ENCODE results near the gene SOX14.

Gene SOX14

DNA sequence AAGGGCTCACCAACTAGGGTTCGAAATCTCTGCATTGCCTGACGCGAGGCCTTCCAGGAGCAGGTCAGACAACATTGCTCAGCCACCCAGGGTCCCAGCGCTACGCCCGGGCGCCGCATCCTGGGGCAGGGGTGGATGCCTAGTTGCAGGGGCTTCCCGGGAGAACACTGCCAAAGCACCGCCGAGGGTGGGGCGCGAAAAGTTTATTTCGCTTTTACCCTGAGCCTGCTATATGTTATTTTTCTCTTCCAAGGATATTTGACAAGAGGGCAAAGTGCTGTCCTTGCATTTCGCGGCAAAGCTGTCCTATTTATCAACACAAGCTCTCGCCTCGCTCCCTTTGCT, 549 bp upstream of the SOX14 start:
- Mint-ChIP-seq H3K9me3 (no peaks in the 10 kb centered on the region), H3K4me3 (no peak overlapping the region), H3K36me3 (ENCODE audit: insufficient read depth) (no peaks in the 10 kb centered on the region), H3K4me1 (peaks cover 4% of the 10 kb centered on the region), H3K27me3 (peaks cover 91% of the 10 kb centered on the region), H3K27ac (ENCODE audit: low read depth) (no peak overlapping the region)
- no peak for DNase-seq (ENCODE audit: low spot score in 2 of 2)
- no peak for ATAC-seq (replicated peaks; ENCODE audit: extremely low read depth, poor library complexity, severe bottlenecking)

DNA sequence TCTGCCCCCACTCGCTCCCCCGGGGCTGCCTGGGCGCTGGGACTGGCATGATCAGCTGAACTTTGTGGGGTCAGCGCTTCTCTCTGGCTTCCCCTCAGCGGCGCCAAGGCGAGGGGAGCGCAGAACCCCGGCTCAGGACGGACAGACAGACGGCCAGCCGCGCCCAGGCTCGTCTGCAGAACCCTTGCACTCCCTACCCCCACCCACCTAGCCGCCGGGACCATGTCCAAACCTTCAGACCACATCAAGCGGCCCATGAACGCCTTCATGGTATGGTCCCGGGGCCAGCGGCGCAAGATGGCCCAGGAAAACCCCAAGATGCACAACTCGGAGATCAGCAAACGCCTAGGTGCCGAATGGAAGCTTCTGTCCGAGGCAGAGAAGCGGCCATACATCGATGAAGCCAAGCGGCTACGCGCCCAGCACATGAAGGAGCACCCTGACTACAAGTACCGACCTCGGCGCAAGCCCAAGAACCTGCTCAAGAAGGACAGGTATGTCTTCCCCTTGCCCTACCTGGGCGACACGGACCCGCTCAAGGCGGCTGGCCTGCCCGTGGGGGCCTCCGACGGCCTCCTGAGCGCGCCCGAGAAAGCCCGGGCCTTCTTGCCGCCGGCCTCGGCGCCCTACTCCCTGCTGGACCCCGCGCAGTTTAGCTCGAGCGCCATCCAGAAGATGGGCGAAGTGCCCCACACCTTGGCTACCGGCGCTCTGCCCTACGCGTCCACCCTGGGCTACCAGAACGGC, 621 bp downstream of the SOX14 start:
- no peak for ATAC-seq (replicated peaks; ENCODE audit: extremely low read depth, poor library complexity, severe bottlenecking)

DNA sequence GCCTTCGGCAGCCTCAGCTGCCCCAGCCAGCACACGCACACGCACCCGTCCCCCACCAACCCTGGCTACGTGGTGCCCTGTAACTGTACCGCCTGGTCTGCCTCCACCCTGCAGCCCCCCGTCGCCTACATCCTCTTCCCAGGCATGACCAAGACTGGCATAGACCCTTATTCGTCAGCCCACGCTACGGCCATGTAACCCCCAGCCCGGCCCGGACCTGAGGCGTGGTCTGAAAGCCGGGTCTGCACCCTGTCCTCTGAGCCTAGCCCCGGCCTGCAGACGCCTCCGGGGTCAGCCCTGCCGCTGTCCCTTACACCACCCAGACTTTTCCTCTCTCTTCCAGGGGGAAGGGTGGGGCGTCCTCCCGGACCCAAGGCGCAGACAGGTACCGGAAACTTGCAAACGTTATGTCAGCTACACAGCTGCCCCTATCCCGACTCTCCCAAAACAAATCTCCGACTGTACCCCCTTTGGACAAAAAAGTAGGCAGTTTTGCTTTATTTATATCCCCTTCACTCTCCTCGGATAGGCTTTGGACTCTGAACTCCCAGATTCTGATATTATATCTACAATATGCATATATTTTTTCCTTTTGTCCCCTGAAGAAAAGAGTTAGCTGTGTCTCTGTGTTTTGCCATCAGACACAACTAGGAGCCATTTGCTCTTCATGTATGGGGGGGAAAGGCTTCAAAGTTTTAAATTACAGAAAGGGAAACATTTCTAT, 1.4 kb downstream of the SOX14 start:
- H3K4me1 Mint-ChIP-seq, result peaks cover 4% of the 10 kb centered on the region
- H3K4me3 Mint-ChIP-seq, result no peak overlapping the region
- no peaks in the 10 kb centered on the region for H3K9me3 Mint-ChIP-seq
- ATAC-seq (replicated peaks; ENCODE audit: extremely low read depth, poor library complexity, severe bottlenecking) (no peak), DNase-seq (ENCODE audit: low spot score in 2 of 2) (no peak)
- H3K27me3 Mint-ChIP-seq, result peaks cover 95% of the 10 kb centered on the region
- no peaks in the 10 kb centered on the region for H3K36me3 Mint-ChIP-seq (ENCODE audit: insufficient read depth)
- H3K27ac Mint-ChIP-seq (ENCODE audit: low read depth), result peak overlapping the region; percentile 65

More for the DNA sequence above, 621 bp downstream of the SOX14 start:
- H3K36me3 Mint-ChIP-seq (ENCODE audit: insufficient read depth), result no peaks in the 10 kb centered on the region
- no peak overlapping the region for H3K27ac Mint-ChIP-seq (ENCODE audit: low read depth)
- H3K27me3 Mint-ChIP-seq, result peaks cover 97% of the 10 kb centered on the region
- H3K4me1 Mint-ChIP-seq, result peaks cover 4% of the 10 kb centered on the region
- H3K4me3 Mint-ChIP-seq, result no peak overlapping the region
- H3K9me3 Mint-ChIP-seq, result no peaks in the 10 kb centered on the region
- DNase-seq (ENCODE audit: low spot score in 2 of 2), result no peak

DNA sequence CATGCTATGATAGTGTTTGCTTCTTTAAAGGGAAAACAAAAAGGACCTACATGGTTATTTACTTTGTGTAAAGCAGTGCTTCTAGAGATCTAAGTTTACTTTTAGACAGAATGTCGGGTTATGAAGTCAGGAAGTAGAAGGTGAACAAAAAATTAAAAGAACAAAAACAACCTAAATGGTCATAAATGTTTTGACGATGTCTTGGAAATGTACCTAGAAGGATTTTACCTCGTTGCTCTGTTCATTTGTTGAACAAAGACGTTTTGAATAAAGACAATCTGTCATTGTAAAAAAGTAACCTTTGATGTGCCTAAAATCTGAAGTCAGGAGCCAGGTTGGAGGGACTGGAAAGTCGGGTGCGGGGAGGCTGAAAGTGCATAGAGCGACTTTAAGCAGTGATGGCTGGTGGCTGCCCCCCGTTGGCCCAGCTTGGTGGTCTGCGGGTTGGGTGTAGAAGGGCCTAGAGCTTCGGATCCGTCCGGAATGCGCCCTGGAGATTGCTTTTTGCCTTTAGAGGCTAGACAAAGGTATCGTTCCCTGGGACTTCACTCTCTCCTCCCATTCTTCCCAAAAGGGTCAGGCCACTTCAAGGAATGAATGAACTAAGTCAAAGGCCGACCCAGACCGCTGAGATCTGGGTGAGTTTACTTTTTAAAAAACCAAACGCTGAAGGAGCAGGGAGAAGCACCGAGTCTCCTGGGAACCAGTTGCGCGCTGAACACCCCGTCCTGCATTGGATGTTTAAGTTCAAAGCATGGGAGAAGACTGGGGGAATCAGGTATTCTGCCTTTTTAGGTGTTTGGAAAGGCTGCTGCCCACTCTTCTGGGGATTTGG, 2.1 kb downstream of the SOX14 start:
- Mint-ChIP-seq H3K4me3 (no peak overlapping the region), H3K36me3 (ENCODE audit: insufficient read depth) (no peaks in the 10 kb centered on the region), H3K4me1 (peaks cover 4% of the 10 kb centered on the region), H3K27ac (ENCODE audit: low read depth) (no peak overlapping the region), H3K9me3 (no peaks in the 10 kb centered on the region), H3K27me3 (peaks cover 88% of the 10 kb centered on the region)
- no peak for ATAC-seq (replicated peaks; ENCODE audit: extremely low read depth, poor library complexity, severe bottlenecking)
- DNase-seq (ENCODE audit: low spot score in 2 of 2), result no peak

DNA sequence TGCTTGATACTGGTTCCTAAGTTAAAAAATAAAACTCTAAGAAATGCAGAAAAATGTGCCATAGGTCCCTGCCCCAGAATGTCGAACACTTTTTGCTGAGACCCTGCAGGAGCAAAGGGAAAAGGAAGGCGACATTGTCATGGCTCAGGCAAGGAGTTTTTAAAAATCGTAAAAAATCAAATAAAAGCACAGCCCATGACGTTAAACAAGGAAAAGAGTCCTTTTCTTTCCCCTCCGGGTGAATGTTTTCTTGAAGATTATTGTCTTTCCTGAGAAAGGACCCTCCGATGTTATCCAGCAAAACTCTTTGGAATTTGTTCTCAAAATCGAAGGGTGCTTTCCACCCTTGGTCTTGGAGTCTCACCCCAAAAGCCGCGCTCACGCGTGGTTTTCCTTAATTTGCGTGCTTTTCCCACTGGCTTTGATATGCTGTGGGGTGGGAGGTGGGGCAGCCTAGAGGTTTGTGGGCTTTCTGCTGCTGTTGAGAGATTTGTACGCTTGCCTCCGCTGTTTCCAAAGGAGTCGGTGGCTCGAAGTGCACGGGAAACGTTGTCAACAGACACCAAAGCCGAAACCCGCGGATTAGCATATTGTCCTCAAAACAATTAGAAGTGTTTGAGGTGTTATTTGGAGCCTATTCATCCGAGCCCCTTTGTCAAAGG, 2.9 kb downstream of the SOX14 start:
- Mint-ChIP-seq H3K27ac (ENCODE audit: low read depth) (no peak overlapping the region), H3K27me3 (peaks cover 88% of the 10 kb centered on the region), H3K4me3 (no peak overlapping the region), H3K36me3 (ENCODE audit: insufficient read depth) (peaks cover 2% of the 10 kb centered on the region), H3K9me3 (no peaks in the 10 kb centered on the region), H3K4me1 (peaks cover 10% of the 10 kb centered on the region)
- ATAC-seq (replicated peaks; ENCODE audit: extremely low read depth, poor library complexity, severe bottlenecking), result no peak
- no peak for DNase-seq (ENCODE audit: low spot score in 2 of 2)

DNA sequence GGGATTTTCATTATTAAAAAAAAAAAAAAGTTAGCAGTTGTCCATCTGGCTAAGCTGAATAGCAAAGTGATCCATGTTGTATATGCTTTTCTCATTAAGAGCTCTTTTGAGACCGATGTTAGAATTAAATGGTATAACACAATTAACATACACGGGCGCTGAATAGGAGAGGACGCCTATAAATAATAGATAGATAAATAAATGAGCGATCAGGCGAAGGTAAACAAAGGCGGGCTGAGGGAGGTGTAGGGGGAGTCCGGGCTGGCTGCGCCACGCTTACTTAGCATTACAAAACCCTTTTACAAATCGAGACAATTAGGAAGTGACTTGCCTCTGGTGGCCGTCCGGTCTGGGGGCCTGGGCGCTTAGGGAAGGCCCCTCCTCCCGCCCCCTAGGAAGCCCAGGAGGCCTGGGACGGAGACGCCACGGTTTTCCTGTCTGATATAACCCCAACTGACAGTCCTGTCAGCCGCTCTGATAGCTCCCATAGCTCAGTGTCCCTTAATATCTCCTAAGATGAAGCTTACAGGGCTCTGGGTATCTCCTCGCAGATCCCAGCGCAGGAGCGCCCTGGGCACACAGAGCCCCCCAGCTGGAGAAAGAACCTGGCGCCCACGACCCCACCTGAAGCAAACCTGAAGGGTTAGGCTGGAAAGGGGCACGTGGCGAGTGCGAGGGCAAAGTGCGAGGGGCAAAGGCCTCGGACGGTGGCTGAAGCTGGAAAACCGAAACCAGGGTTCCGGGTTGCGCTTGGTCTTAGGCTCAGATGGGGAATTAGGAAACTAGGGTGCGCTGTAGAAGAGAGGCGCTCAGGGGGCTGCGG, 3.6 kb downstream of the SOX14 start:
- no peaks in the 10 kb centered on the region for H3K9me3 Mint-ChIP-seq
- peaks cover 88% of the 10 kb centered on the region for H3K27me3 Mint-ChIP-seq
- H3K36me3 Mint-ChIP-seq (ENCODE audit: insufficient read depth), result peaks cover 2% of the 10 kb centered on the region
- no peak overlapping the region for H3K4me3 Mint-ChIP-seq
- H3K4me1 Mint-ChIP-seq, result peaks cover 10% of the 10 kb centered on the region
- no peak overlapping the region for H3K27ac Mint-ChIP-seq (ENCODE audit: low read depth)
- no peak for ATAC-seq (replicated peaks; ENCODE audit: extremely low read depth, poor library complexity, severe bottlenecking)
- DNase-seq (ENCODE audit: low spot score in 2 of 2), result no peak

DNA sequence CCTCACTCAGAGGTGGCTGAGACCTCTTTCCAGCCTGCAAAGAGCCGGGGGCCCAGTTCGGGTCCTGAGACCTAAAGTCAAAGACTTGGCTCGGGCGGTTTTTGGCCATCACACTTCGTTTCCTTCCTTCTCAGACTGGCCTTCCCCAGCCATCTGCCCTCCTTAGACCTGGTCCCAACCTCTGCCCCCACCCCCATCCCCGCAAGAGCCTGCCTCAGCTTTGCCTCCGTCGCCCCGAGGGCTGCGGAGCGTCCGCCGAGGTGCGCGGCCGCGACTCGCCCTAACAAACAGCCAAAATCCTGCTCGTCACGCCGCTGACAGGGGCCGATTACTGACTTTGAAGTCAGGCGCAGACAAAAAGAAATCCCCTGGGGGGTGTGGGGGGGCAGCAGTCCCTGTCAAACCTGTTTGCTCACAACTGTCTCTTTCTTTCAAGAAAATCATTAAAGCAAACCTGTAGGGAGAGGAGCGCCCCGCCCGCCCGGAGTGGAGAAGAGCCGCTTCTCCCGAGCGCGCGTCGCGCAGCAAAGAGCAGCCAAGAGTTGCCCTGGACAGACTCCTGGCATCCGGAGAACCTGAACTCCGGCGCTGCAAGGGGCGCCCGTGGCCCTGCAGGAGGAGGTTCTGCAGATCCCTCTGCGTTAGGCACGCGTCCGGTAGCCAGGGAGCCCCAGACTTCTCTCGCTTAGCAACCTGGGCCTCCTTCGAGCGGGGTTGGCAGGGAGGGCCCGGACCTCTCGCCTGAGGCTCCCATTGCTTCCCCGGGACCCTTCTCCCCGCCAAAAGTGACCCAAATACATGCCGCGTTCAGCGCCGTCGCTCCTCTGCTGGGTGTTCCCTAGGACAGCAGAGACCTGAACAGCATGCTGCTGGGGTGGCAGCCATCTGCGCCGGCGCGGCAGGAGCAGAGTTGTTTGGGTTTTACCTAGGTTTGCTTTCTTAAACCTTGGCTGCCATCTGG, 4.5 kb downstream of the SOX14 start:
- Mint-ChIP-seq H3K36me3 (ENCODE audit: insufficient read depth) (peaks cover 2% of the 10 kb centered on the region), H3K9me3 (no peaks in the 10 kb centered on the region), H3K4me1 (peaks cover 10% of the 10 kb centered on the region), H3K4me3 (no peak overlapping the region), H3K27me3 (peaks cover 88% of the 10 kb centered on the region), H3K27ac (ENCODE audit: low read depth) (no peak overlapping the region)
- ATAC-seq (replicated peaks; ENCODE audit: extremely low read depth, poor library complexity, severe bottlenecking), result no peak
- DNase-seq (ENCODE audit: low spot score in 2 of 2), result no peak

DNA sequence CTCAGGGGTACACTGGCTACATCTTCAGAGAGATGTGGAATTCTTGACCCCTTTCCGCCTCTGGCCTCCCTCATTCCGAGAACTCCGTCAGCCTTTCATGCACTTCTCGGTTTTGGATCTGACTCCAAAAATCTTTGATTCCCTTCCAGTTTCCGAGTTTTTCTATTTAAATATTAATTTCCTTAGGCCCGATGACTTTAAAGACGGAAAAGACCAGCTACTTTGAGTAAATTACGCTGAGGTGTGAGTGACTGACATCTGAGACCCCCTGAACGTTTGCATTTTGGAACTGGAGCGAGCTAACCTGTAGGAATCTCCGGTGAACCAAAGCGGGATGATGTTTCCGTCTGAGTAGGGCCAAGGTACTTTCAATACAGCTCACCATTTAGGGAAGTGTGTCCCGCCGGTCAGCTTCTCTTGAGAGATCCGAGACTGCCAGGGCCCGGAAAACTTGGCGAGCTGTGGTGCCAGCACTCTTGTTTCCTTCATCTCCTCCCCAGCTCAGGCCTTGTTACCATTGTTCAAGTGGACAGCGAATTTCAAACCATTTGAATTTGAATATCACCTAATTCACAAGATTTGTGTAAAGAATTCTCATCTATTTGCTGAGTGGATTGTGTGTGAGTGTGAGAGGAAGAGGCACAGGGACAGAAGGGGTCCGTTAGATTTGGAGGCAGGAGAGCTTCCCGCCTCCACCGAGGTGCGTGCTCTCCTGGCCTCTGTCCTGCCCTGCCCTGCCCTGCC, 5.4 kb downstream of the SOX14 start:
- no peak overlapping the region for H3K4me3 Mint-ChIP-seq
- H3K27me3 Mint-ChIP-seq, result peaks cover 88% of the 10 kb centered on the region
- H3K36me3 Mint-ChIP-seq (ENCODE audit: insufficient read depth), result peaks cover 2% of the 10 kb centered on the region
- DNase-seq (ENCODE audit: low spot score in 2 of 2) (no peak), ATAC-seq (replicated peaks; ENCODE audit: extremely low read depth, poor library complexity, severe bottlenecking) (no peak)
- H3K4me1 Mint-ChIP-seq, result peaks cover 10% of the 10 kb centered on the region
- no peak overlapping the region for H3K27ac Mint-ChIP-seq (ENCODE audit: low read depth)
- H3K9me3 Mint-ChIP-seq, result no peaks in the 10 kb centered on the region

DNA sequence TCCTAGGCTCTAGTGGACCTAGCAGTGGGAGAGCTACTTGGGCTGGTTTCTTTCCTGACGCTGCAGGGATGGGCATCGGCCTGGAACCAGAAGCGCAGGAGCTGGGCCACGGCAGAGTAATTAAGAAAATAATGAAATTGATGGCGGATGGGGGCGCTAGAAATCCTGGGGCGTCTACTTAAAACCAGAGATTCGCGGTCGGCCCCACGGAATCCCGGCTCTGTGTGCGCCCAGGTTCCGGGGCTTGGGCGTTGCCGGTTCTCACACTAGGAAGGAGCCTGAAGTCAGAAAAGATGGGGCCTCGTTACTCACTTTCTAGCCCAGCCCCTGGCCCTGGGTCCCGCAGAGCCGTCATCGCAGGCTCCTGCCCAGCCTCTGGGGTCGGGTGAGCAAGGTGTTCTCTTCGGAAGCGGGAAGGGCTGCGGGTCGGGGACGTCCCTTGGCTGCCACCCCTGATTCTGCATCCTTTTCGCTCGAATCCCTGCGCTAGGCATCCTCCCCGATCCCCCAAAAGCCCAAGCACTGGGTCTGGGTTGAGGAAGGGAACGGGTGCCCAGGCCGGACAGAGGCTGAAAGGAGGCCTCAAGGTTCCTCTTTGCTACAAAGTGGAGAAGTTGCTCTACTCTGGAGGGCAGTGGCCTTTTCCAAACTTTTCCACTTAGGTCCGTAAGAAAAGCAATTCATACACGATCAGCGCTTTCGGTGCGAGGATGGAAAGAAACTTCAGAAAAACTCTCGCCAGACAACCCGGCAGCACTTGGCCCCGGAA, 6.1 kb downstream of the SOX14 start:
- Mint-ChIP-seq H3K36me3 (ENCODE audit: insufficient read depth) (peaks cover 2% of the 10 kb centered on the region), H3K27ac (ENCODE audit: low read depth) (no peak overlapping the region), H3K4me1 (peaks cover 10% of the 10 kb centered on the region), H3K4me3 (no peak overlapping the region), H3K9me3 (no peaks in the 10 kb centered on the region), H3K27me3 (peaks cover 89% of the 10 kb centered on the region)
- no peak for ATAC-seq (replicated peaks; ENCODE audit: extremely low read depth, poor library complexity, severe bottlenecking)
- no peak for DNase-seq (ENCODE audit: low spot score in 2 of 2)

DNA sequence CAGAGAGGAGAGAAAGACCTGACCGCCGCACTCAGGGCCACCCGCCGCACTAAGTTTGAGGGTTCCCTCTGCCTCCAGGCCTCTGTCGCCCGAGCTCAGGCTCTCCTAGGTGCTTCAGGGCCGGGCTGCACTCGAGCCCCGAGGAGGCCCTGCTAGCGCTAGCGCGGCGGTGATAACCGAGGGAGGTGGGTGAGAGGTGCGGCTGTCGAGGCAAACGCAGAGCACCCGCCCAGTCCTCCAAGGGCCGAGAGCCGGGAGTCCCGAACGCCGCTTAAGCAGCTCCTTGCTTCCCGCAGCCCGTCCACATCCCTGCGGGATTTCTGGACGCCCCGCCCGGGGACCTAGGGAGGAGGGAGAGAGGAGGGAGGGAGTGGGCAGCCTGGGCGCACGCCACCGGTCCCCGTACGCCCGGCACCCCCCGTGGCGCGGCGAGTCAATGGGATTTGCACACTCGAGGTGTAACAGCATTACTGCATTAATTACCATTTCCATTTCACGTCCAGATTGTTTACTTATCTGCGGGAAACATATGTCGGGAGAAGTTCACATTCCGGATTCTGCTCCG, 6.8 kb downstream of the SOX14 start:
- peaks cover 85% of the 10 kb centered on the region for H3K27me3 Mint-ChIP-seq
- H3K4me3 Mint-ChIP-seq, result no peak overlapping the region
- H3K4me1 Mint-ChIP-seq, result peaks cover 5% of the 10 kb centered on the region
- ATAC-seq (replicated peaks; ENCODE audit: extremely low read depth, poor library complexity, severe bottlenecking), result no peak
- DNase-seq (ENCODE audit: low spot score in 2 of 2), result no peak
- no peaks in the 10 kb centered on the region for H3K9me3 Mint-ChIP-seq
- peaks cover 2% of the 10 kb centered on the region for H3K36me3 Mint-ChIP-seq (ENCODE audit: insufficient read depth)
- no peak overlapping the region for H3K27ac Mint-ChIP-seq (ENCODE audit: low read depth)
